DOHH2 (cell line): ENCODE data around the gene MAPK8IP1.

Experiments
- H3F3A ChIP-seq: fragments of 200-600 bp; sonication (generic), shearing (Covaris generic); 2 replicates; pipeline ENCODE4 v1.6.0; 2016; ENCODE audit warnings: antibody characterized with exemption, mild to moderate bottlenecking; ENCODE audit not compliant: control insufficient read depth, insufficient read depth
- H3K27ac ChIP-seq: fragments of 200-600 bp; sonication (generic); 2 replicates; pipeline ENCODE4 v1.5.1; 2014; ENCODE audit warnings: low read depth, mild to moderate bottlenecking, low read length, moderate library complexity
- H3K27me3 ChIP-seq: fragments of 200-600 bp; sonication (generic); 2 replicates; pipeline ENCODE4 v1.6.1; 2014; ENCODE audit warnings: mild to moderate bottlenecking, low read length, mixed read lengths; ENCODE audit not compliant: control insufficient read depth
- H3K36me3 ChIP-seq: fragments of 200-600 bp; sonication (generic); 2 replicates; pipeline ENCODE4 v1.6.1; 2014; ENCODE audit warnings: mild to moderate bottlenecking, low read length, moderate library complexity, mixed read lengths; ENCODE audit not compliant: control insufficient read depth
- H3K4me1 ChIP-seq: fragments of 200-600 bp; sonication (generic); 2 replicates; pipeline ENCODE4 v1.6.1; 2014; ENCODE audit warnings: mild to moderate bottlenecking, low read length, mixed read lengths; ENCODE audit not compliant: control insufficient read depth
- H3K4me2 ChIP-seq: fragments of 200-600 bp; sonication (generic); 2 replicates; pipeline ENCODE4 v1.6.0; 2014; ENCODE audit warnings: mild to moderate bottlenecking, low read length, moderate library complexity
- H3K4me3 ChIP-seq: fragments of 200-600 bp; sonication (generic); 2 replicates; pipeline ENCODE4 v1.5.1; 2014; ENCODE audit warnings: mild to moderate bottlenecking, low read length, mixed read lengths
- H3K79me2 ChIP-seq: fragments of 200-600 bp; sonication (generic); 2 replicates; pipeline ENCODE4 v1.6.1; 2014; ENCODE audit warnings: mild to moderate bottlenecking, low read length, mixed read lengths; ENCODE audit not compliant: control insufficient read depth
- H3K9me2 ChIP-seq: fragments of 200-600 bp; sonication (generic); replicated peaks from 2 replicates; pipeline ENCODE4 v1.6.1; 2014; ENCODE audit warnings: mild to moderate bottlenecking, low read length, mixed read lengths; ENCODE audit not compliant: control insufficient read depth
- H3K9me3 ChIP-seq: fragments of 200-600 bp; sonication (generic); 2 replicates; pipeline ENCODE4 v1.6.1; 2014; ENCODE audit warnings: antibody characterized with exemption, low read length, mixed read lengths; ENCODE audit not compliant: control insufficient read depth, insufficient read depth
- H4K20me1 ChIP-seq: fragments of 200-600 bp; sonication (generic); 2 replicates; pipeline ENCODE4 v1.6.0; 2014; ENCODE audit warnings: low read depth, mild to moderate bottlenecking, antibody characterized with exemption, low read length, moderate library complexity; ENCODE audit not compliant: control insufficient read depth, insufficient read depth
- CTCF ChIP-seq: fragments of 200-600 bp; sonication (generic); IDR thresholded peaks from one replicate; pipeline ENCODE4 v1.5.1; 2014; ENCODE audit warnings: antibody characterized with exemption, mild to moderate bottlenecking, low read depth, low read length; ENCODE audit not compliant: poor library complexity, severe bottlenecking
- EZH2phosphoT487 ChIP-seq: fragments of 200-600 bp; sonication (generic); IDR thresholded peaks from 2 replicates; pipeline ENCODE4 v1.6.1; 2017; ENCODE audit warnings: borderline replicate concordance, mild to moderate bottlenecking, antibody characterized with exemption, low read length, moderate library complexity, mixed read lengths

The MAPK8IP1 gene

GRCh38 chr11:45884596-45885185 is 760 bp upstream of the MAPK8IP1 start:
- H3K4me1 ChIP-seq = peaks cover 8% of the 10 kb centered on the region
- 0 out of 2 replicates have a peak, but pooled peaks cover 5% of the 10 kb centered on the region for H4K20me1 ChIP-seq
- no peaks in the 10 kb centered on the region for H3K79me2 ChIP-seq
- H3K4me3 ChIP-seq = peak overlapping the region; percentile 69
- no peak for TF ChIP-seq CTCF
- no peak for TF ChIP-seq EZH2phosphoT487
- 0 out of 2 replicates have a peak, but pooled peaks cover 5% of the 10 kb centered on the region for H3K27me3 ChIP-seq
- H3K4me2 ChIP-seq = peak overlapping the region; percentile 77
- no peak overlapping the region for H3K27ac ChIP-seq
- H3K36me3 ChIP-seq = no peaks in the 10 kb centered on the region; the same call in 1 of the 2 replicates
- no peaks in the 10 kb centered on the region for H3K9me3 ChIP-seq
- no peaks in the 10 kb centered on the region for H3F3A ChIP-seq
- no peaks in the 10 kb centered on the region for H3K9me2 ChIP-seq

- Histone ChIP-seq H3K9me2 (no peaks in the 10 kb centered on the region), H4K20me1 (0 out of 2 replicates have a peak, but pooled peaks cover 5% of the 10 kb centered on the region), H3K4me1 (peaks cover 8% of the 10 kb centered on the region), H3K4me3 (peak overlapping the region; percentile 51), H3K4me2 (peak overlapping the region; percentile 46), H3K36me3 (no peaks in the 10 kb centered on the region; the same call in 1 of the 2 replicates), H3K27me3 (0 out of 2 replicates have a peak, but pooled peaks cover 5% of the 10 kb centered on the region), H3K79me2 (no peaks in the 10 kb centered on the region), H3F3A (no peaks in the 10 kb centered on the region), H3K27ac (no peak overlapping the region), H3K9me3 (no peaks in the 10 kb centered on the region)
- TF ChIP-seq CTCF (no peak), EZH2phosphoT487 (no peak)
These were observed 670 bp downstream of the MAPK8IP1 start for GRCh38 chr11:45885921-45886721.

- no peaks in the 10 kb centered on the region for H3K9me2 ChIP-seq
- H3K79me2 ChIP-seq = no peaks in the 10 kb centered on the region
- no peak for TF ChIP-seq CTCF
- TF ChIP-seq EZH2phosphoT487 = no peak
- H3K27ac ChIP-seq = no peak overlapping the region
- H4K20me1 ChIP-seq = 0 out of 2 replicates have a peak, but pooled peaks cover 5% of the 10 kb centered on the region
- no peaks in the 10 kb centered on the region for H3K36me3 ChIP-seq
- H3K27me3 ChIP-seq = 0 out of 2 replicates have a peak, but pooled peaks cover 7% of the 10 kb centered on the region
- no peak overlapping the region for H3K4me3 ChIP-seq
- H3K4me1 ChIP-seq = peaks cover 8% of the 10 kb centered on the region
- no peaks in the 10 kb centered on the region for H3F3A ChIP-seq
- H3K4me2 ChIP-seq = no peak overlapping the region
- no peaks in the 10 kb centered on the region for H3K9me3 ChIP-seq
These were observed 1.5 kb downstream of the MAPK8IP1 start for GRCh38 chr11:45886816-45887520.
